GM19397 (cell line): Measurements from ENCODE around the gene LY6G6F.
"Not testable (repeated sequence)": the region's sequence is repeated elsewhere in the genome, so short reads cannot be mapped to it uniquely, and the experiment has no call there.

Experiments
- ATAC-seq: cut with Tn5 transposase; IDR thresholded peaks from one replicate; pipeline ENCODE4 v1.9.1; 2021; ENCODE audit warnings: mild to moderate bottlenecking, moderate library complexity; ENCODE audit not compliant: unreplicated experiment

LY6G6F gene

DNA sequence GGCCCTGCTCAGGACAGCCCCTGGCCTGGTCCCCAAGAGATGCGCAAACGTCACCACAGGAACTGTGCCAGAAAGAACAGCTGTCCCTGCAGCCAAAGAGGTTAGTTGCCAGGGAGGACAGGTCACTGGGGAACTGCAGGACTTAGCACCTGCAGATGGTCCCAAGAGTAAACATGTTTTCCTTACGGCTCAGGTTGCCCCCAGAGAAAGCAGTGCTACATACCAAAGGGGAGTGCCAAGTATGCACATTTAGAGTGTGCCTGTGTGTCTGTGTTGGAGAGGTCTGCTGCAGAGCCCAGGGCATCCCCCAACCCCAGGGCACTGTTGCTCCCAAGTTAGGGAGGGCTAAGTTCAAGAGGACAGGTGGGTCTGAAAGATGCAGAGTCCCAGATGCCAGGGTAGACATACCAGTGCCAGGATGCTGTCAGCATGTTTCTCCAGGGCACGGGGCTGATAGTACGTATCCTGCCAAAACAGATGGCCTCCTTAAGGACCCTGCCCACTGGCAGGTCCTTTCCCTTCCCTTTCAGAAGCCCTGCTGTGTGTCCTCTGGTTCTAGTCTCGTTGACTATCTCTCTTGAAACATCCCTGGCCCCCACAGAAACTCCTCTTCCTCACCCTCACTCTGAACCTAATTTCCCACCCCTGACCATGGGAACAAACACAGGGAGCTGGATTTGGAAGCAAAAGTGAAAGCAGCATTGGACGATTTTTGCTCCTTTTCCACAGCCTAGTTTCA, 4.8 kb upstream of the LY6G6F start:
- ATAC-seq, result no peak

DNA sequence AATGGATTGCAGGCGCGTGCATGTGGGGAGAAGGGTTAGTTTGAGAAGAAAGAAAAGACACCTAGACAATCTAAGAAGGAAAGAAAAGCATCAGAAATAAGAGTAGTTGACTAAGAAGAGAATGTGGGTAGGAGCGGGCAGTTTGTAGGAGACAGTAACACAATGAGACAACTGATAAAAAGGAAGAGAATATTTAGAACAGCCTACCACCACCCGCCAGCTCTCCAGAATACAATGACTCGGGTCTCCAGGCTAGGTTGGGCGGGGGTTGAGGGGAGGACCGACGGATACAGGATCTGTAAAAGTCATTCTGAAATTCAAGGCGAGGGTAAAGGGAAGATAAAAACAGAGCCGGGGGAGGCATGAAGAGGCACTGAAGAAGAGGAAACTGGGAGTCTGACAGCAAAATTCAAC, 4.3 kb upstream of the LY6G6F start:
- ATAC-seq, result no peak

DNA sequence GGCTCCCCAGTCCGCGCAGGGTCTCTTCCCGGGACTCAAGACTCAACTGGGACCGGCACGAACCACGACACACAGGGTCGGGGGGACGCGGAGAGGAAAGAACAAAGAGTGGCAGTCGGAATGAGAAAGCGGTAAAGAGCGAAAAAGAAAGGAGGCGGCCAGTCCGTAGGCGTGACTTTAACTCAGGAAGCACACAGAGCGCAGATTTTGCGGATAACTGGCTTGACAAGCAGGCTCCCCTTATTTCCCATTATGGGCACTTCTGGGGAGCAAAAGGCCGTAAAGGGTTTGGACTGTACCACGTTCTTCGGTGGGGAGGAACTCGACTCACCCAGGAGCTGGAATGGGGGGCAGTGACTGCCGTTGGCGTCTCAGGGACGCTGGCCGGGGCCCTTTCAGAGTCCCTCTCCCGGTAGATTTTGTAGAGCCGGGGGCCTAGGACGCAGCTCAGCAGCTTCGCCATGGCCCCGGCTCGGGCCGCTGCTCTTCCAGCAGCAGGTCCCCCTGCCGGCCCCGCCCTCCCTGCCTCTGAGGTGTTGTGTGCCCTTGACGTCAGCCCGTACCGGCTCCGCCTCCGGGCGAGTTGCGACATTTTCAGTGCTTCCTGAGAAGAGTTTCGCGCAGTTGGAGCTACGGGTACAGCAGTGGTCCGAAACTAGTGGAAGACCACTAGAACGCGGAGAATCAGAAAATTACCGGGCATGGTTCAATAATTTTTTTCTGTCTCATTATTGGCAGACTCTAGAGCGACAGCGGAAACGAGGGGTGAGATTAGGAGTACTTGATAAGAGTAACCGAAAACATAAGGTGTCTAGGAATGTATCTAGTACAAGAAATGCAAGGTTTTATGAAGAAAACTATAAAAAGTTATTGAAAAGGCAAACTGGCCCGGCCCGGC, 3.6 kb upstream of the LY6G6F start, which contains the start of gene ABHD16A:
Gene ABHD16A, minus strand, starts transcription at position 506 of the 898 bp plus-strand sequence. Its CDS starts 43 bp downstream, at position 463.
- ATAC-seq, result peak; percentile 91

DNA sequence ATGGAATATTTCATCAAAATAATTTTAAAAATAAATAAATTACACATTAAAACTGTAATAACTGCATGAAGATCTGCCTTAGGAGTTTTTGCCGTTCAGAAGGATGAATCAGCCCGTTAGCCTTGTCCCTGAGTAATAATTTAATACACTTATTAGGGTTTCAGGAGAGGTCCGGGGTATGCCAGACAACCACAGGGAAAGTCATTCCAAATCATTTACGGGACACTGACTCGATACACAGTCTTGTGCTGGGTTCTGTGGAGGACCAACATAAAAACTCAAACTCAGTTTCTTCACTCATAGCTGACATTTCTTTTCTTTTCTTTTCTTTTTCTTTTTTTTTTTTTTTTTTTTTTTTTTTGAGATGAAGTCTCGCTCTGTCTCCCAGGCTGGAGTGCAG, 735 bp upstream of the LY6G6F start:
- no peak for ATAC-seq

DNA sequence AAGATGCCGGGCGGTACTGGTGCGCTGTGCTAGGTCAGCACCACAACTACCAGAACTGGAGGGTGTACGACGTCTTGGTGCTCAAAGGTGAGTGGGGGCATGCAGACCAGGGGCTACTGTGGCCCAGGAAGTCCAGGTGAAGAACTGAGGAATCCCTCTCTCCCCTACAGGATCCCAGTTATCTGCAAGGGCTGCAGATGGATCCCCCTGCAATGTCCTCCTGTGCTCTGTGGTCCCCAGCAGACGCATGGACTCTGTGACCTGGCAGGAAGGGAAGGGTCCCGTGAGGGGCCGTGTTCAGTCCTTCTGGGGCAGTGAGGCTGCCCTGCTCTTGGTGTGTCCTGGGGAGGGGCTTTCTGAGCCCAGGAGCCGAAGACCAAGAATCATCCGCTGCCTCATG, 1.0 kb downstream of the LY6G6F start:
- no peak for ATAC-seq

DNA sequence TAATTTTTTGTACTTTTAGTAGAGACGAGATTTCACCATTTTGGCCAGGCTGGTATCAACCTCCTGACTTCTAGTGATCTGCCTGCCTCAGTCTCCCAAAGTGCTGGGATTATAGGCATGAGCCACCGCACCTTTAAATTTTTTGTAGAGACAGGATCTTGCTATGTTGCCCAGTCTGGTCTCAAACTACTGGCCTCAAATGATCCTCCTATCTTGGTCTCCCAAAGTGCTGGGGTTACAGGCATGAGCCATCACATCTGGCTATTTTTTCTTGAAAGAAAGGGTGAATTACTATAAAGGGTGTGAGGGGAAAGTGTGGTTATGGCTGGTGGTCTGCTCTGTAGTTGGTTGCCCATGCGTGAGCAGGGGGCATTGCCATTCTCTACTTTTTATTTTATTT, 1.6 kb downstream of the LY6G6F start:
- no peak for ATAC-seq

DNA sequence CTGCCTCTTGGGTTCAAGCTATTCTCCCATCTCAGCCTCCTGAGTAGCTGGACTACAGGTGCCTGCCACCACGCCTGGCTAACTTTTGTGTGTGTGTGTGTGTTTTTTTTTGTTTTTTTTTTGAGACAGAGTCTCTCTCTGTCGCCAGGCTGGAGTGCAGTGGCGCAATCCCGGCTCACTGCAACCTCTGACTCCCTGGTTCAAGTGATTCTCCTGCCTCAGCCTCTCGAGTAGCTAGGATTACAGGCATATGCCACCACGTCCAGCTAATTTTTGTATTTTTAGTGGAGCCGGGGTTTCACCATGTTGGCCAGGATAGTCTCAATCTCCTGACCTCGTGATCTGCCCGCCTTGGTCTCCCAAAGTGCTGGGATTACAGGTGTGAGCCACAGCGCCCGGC, 2.5 kb downstream of the LY6G6F start:
- ATAC-seq, result not testable (repeated sequence)

DNA sequence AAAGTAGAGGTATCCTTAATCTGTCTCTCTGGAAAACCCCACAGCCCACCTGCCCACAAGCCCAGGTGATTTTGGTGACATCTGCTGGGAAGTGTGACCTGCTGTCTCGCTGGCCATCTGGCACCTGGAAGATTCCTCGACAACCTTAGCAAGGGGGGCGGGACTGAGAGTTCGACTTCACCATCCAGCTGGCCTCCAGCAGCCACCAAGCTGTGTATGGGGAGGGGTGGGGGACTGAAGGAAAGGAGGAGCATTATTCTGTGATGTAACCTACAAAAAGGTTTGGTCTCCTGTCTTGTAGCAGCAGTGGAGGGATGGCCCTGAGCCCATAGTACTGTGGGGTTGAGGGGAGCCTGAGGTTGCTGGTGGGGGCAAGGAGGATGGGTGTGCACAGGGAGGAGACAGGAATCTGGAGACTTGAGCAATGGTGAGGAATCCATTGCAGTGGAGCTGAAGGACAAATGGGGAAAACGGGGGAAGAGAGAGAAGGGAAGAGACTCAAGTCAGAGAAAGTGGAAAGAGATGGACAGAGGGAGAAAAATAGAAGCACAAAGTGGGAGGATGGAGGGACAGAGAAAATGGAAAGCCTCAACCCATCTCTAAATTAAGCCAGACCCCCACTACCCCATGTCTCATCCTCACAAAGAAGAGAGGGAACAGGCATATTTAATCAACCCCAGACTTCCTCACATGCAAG, 4.0 kb downstream of the LY6G6F start:
- no peak for ATAC-seq

DNA sequence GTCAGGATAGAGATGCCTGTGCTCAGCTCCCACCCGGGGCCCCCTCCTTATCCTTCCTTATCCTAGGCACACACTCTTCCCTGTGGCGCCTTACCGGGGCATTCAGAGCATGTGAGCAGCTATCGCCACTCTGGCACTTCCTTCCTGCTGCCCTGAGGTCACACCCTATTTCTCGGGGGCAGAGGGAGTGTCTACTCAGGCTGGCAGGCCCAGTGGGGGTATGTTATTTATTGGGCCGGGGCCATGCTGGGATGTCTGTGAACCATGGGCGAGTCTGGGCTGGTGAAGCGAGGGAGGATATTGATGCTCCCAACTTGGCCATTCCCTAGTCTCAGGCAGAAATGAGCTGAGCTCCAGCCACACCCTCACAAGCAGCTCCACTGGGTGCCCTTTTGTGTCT, 4.6 kb downstream of the LY6G6F start:
- ATAC-seq, result no peak

DNA sequence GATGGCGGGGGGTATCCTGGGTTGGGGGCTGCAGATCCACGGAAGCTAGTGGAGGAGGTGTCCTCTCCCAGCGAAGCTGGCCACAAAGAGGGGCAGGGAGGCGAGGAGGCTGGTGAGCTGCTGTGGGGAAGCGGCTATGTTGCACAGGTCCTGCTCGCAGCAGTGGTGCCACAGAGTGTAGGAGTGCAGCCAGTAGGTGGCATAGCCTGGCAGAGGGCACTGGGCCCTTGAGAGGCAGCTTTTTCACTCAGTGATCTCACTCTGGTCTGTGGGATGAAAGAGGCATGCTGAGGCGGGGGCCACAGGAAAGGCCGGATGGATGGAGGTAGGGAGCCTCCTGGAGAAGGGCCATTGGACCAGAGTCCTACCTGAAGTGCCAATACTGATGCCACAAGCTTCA, 5.6 kb downstream of the LY6G6F start:
- ATAC-seq, result no peak

DNA sequence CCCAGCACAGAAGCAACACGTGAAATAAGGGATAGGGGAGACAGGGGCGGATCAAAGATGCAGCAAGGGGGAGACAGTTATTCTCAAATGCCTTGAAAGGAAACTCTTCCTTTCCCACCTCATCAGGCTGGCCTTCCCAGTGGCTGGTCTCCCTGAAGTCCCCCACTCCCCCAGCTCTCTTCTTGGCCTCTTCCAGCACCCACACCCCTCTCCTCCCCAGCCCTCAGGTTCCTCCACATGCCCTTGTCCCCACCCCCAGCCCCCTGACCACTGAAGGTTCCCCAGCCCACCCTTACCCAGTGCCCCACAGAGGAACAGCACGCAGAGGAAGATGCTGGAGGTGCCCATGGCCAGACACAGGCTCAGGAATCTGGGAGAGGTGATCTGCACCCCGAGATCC, 6.8 kb downstream of the LY6G6F start:
- ATAC-seq, result no peak

DNA sequence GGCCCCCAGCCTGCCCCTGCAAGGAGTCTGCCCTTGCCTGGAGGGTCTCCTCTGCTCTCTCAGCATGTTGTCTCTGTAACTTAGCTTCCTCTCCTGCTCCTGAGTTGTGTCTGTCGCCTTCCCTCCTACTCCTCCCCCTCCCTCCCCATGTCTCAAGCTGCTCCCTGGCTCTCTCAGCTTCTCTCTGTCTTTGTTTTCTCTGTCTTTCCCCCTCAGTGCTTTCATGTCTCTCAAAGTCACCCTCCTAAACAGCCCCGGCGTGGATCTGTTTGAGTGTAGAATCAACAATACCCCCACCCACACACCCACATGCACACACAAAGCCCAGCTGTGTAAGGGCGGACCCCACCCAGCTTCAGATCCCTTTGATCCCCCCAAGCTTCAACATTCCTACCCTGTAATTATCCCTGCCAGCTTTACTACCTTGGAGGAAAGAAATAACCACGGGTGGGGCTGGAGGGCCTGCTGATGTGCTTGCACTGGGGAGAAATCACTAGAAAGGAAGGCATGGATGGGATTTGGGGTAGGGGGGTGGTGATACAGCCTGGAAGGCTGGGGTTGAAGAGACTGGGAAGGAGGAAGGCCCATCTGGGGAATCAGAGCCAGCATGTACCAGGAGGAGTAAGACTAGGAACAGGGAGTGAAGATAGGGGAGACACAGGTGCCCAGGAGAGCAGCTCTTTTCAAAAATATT, 7.5 kb downstream of the LY6G6F start:
- no peak for ATAC-seq

DNA sequence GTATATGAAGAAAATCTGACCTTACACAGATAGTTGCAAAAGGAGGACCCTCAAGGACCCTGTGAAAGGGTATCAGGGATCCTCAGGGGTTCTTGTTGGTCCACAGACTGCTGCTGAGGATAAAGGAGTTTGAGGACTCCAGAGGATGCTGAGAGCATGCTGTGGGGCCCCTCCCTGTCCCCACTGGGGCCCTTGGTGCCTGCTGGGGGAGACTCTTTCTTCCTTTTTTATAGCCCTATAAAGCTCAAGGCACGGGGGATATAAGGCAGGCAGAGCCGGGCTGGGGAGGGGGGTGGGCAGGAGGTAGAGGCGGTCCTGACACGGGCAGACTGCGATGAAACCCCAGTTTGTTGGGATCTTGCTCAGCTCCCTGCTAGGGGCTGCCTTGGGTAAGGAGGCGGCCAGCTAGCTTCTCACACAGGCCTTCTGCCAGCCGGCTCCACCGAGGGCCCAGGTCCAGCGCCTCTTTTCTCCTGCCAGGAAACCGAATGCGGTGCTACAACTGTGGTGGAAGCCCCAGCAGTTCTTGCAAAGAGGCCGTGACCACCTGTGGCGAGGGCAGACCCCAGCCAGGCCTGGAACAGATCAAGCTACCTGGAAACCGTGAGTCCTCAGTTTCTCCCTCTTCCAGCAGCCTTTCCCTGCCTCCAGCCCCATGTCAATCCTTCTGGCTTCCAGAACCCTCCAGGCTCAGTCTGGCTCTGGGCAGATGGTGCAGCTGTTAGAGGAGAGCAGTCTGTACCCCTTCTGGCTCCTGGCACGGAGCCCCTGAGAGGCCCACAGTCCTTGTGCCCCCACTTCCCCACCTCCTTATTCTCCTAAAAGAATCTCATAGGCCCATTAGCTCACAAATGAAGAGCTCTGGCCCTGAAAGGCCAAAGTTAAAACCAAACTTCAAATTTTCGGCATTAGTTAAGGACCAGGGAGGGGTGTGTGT, 8.6 kb downstream of the LY6G6F start, which contains the start of gene LY6G6D:
Gene LY6G6D, plus strand, starts transcription at position 327 of the 937 bp plus-strand sequence. Its CDS starts 8 bp downstream, at position 335.
- no peak for ATAC-seq

DNA sequence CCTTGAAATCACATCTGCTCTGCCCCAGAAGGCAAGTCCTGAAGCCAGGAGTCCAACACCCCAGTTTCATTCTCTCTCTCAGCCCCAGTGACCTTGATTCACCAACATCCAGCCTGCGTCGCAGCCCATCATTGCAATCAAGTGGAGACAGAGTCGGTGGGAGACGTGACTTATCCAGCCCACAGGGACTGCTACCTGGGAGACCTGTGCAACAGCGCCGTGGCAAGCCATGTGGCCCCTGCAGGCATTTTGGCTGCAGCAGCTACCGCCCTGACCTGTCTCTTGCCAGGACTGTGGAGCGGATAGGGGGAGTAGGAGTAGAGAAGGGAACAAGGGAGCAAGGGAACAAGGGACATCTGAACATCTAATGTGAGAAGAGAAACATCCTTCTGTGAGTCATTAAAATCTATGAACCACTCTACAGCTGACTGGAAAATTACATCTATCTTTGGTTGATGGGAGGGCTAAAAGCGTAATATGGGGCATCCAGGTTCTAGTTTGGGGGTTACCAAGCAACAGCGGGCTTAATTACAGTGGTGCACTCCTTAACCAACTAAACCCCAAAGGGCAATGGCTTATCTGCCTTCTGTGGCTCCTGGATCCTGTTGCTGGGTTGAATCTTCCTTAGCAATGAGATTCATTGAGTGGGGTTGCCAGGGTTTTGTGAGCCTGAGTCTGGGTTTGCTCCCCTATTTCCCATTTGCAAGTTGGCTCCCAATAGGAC, 11.0 kb downstream of the LY6G6F start:
- ATAC-seq, result no peak

DNA sequence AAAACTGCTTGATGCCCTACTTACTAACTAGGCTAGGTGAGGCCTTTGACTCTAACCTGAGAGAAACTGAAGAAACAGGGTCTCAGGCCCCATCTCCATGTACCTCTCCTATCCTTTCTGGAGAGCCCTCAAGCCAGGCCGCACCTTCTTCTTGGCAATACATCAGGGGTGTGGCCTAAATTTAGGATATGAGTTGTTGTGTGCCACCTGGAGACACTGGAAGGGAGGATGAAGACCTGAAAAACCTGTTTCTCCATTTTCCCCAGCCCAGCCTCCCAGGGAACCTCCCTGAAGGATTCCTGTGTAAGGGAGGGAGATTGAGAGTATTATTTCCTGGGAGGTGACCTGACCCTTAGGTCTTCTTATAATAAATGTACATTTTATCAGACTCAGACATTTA, 11.6 kb downstream of the LY6G6F start:
- no peak for ATAC-seq

DNA sequence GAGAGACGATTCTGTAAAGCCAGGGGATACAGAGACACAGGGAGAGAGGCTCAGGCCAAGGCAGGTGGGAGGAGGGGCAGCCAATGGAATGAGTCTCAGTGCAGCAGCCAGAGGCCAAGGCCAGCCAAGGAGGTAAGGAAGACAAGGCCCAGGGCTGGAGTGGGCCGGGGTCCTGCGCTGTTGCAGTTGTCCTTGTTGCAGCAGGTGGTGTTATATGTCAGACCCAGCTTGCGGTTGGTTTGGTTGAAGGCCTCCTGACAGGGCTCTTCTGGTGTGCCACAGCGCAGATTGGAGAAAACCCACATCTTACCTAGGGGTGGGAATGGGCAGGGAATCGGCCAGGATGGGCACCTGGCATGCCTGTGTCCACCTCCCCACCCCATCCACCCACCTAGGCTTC, 12.3 kb downstream of the LY6G6F start:
- ATAC-seq, result no peak

DNA sequence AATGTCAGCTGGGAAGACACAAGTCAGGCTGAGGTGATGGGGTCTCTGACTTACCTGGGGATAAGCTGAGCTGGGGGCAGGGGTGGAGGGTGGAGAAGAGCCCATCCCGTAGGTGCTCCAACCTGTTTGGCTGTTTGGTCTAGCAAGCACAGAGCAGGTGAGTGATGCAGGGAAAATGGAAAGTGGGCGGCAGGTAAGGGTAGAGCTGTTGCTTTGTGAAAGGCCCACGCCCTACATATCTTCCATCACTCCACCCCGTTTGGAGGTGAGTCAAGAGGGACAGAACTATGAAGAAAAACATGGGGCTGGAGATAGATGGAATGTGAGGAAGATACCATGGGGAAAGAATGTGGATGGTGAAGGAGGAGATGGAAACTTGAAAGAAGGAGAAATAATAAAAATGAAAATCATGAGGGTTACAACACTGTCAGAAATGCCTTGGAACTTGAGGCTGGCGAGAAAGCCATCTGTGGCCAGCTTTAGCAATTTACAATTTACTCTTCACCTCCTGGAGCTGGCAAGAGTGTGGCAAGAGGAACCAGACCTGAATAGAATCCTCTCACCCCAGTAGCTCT, 13.6 kb downstream of the LY6G6F start:
- no peak for ATAC-seq

DNA sequence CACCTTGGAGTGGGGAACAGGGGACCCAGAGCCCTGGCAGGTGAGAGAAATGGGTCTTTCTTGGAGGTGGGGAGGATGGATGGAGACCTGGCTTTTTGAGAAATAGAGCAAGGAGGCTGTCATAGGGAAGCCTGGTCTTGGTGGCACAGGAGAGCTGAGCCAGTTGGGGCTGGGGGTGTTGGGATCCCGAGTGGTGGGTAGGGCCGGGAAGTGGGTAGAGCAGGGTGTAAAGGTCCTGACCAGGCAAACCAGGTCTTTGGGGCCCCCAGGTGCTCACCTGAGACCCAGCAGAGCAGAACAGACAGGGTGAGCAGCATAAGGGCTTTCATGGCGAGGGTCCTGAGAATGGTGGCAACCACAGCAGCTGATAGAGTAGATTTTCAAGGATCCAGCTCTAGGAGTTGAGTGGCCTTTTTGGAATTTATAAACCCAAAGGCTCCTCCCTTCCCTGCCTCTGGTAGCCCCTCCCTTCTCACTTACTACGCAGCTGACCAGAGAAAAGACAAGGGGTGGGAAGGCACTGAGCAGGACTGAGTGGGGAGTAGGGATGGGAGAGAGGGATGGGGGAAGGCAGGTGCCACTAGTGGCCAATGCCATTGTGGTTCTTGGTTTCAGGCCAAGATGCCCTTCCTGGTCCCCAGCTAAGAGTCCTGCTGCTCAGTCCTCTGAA, 14.8 kb downstream of the LY6G6F start, which contains the start of gene LY6G6C:
Gene LY6G6C, minus strand, starts transcription at position 396 of the 670 bp plus-strand sequence. Its CDS starts 67 bp downstream, at position 329.
- no peak for ATAC-seq
